RWPE1 (cell line): ENCODE data around the gene STX7.
A peak's percentile ranks its signal among the peaks of the same experiment; 100 is the strongest.

Experiments
- CTCF ChIA-PET: fragments of 350-600 bp; sonication (Branson Sonifier 250); formaldehyde crosslinking; extraction: SDS; loops from one replicate; lab custom pipeline; 2021; lab: Yijun Ruan, JAX
- POLR2A ChIA-PET: fragments of 400-600 bp; formaldehyde crosslinking; extraction: SDS; loops from one replicate; lab custom pipeline; 2020; ENCODE audit warnings: antibody characterized with exemption; ENCODE audit not compliant: low non-redundant PET; lab: Yijun Ruan, JAX
- DNase-seq: peaks from one replicate; pipeline ENCODE4 v3.0.0; 2012; ENCODE audit warnings: low spot score
- H3K27ac ChIP-seq: fragments of 450-650 bp; 2 replicates; pipeline ENCODE4 v1.5.1; 2017
- TF ChIP-seq, protein P1 (sequence below): fragments of 450-650 bp; conservative IDR thresholded peaks from 2 replicates; pipeline ENCODE4 v1.5.1; 2017; ENCODE audit warnings: low read depth, mild to moderate bottlenecking

Gene STX7

GRCh38 chr6:132490478-132491204 lies 22.3 kb downstream of the STX7 start:
- DNase-seq, result no peak
- no peak overlapping the region for H3K27ac ChIP-seq
- TF ChIP-seq, protein P1, sequence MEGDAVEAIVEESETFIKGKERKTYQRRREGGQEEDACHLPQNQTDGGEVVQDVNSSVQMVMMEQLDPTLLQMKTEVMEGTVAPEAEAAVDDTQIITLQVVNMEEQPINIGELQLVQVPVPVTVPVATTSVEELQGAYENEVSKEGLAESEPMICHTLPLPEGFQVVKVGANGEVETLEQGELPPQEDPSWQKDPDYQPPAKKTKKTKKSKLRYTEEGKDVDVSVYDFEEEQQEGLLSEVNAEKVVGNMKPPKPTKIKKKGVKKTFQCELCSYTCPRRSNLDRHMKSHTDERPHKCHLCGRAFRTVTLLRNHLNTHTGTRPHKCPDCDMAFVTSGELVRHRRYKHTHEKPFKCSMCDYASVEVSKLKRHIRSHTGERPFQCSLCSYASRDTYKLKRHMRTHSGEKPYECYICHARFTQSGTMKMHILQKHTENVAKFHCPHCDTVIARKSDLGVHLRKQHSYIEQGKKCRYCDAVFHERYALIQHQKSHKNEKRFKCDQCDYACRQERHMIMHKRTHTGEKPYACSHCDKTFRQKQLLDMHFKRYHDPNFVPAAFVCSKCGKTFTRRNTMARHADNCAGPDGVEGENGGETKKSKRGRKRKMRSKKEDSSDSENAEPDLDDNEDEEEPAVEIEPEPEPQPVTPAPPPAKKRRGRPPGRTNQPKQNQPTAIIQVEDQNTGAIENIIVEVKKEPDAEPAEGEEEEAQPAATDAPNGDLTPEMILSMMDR, result no peak
- ChIA-PET POLR2A (no interaction called here), CTCF (interaction anchor here (0.8 to 1.3 kb wide), 2 partner anchors 14 to 211 kb away, joined by 4 to 6 read pairs; no protein-coding TSS in a partner anchor)

GRCh38 chr6:132490024-132490423 lies 22.9 kb downstream of the STX7 start:
- DNase-seq, result no peak
- ChIA-PET CTCF (interaction anchor here (0.7 to 1.3 kb wide), 3 partner anchors 13 to 835 kb away, joined by 3 to 6 read pairs (median 4); no protein-coding TSS in a partner anchor), POLR2A (no interaction called here)
- TF ChIP-seq, protein P1, result no peak
- no peak overlapping the region for H3K27ac ChIP-seq

DNA sequence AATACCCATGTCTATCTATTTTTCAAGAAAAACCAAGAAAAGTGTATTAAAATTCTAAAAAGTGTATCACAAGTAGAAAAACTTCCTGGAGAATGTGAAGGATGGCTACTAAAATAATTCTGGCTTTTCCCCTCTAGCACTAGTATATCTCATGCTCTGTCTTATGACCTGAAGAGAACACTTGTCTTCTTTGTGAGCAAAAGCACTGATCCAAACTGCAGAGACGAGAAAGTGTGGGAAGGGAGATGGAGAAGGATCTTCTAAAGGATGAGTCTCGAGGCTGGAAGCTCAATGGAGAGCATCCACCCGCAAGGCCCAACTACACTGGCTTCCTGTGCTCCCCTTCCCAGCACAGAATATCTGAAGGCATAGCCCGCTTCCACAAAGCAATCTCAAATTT lies 23.5 kb downstream of the STX7 start:
- CTCF ChIA-PET, result interaction anchor here (0.7 to 1.3 kb wide), 2 partner anchors 210 to 835 kb away, joined by 3 to 6 read pairs; no protein-coding TSS in a partner anchor
- TF ChIP-seq, protein P1, result no peak
- no peak overlapping the region for H3K27ac ChIP-seq
- POLR2A ChIA-PET, result no interaction called here
- no peak for DNase-seq

DNA sequence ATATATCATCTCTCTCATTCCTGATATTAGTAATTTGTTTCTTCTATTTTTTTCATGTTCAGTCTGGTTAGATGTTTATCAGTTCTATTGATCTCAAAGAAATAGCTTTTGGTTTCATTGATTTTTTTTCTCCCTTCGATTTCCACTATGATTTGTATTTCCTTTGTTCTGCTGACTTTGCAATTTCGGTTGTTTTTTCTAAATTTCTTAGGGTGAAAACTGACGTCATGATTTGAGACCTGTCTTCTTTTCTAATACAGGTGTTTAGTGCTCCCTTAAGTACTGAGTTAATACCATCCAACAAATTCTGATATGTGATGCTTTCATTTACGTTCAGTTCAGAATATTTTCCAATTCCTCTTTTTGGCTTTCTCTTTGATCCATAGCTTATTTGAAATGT lies 25.2 kb downstream of the STX7 start:
- CTCF ChIA-PET, result interaction anchor here (0.6 kb wide), 1 partner anchor 208 kb away, joined by 3 read pairs; no protein-coding TSS in a partner anchor
- TF ChIP-seq, protein P1, result no peak
- DNase-seq, result no peak
- POLR2A ChIA-PET, result no interaction called here
- no peak overlapping the region for H3K27ac ChIP-seq

GRCh38 chr6:132484680-132485018 lies 28.3 kb downstream of the STX7 start:
- H3K27ac ChIP-seq, result no peak overlapping the region
- POLR2A ChIA-PET, result no interaction called here
- CTCF ChIA-PET, result interaction anchor here (0.5 to 3.5 kb wide), 17 partner anchors 8 to 797 kb away, joined by 3 to 49 read pairs (median 3); no protein-coding TSS in a partner anchor
- TF ChIP-seq, protein P1, result no peak
- DNase-seq, result no peak

DNA sequence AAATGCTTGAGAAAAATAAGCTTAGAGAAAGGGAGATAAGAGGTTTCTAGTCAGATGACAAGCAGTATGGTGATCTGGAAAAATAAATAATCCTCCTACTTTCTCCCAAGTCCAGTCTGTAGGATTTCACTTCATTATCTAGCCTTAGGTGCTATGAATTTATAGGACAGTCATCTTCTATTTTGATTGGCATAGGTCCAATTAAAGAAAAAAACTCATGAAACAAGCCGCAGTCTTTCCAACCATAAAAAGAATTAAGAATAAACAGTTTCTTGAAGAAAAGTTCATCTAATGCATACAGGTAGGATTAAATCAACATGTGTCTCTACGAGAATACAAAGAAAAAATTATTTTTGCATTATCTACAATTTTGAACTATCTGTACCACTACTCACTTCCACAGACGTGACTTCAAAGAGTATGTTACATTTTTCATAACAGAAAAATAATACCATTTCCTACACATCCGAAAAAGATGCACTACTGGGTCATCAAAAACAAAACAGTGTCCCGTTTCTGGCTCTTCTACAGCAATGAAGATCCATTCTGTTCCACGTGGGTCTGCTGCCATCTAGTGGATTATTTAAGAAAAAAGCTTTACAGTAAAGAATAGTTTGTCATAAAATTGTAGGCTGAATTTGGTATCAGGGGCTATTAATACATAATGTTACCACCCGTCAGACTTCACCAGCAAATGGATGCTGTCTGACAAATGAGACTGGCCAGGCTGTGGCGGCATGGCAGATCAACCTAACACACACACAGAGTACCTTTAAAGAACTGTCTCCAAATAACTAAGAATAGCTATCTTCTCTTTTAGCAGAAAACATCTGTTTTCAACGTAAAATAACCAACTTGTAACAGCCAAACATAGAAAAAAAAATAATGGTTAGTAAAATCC lies 28.9 kb downstream of the STX7 start:
- ChIA-PET CTCF (interaction anchor here (0.5 to 3.5 kb wide), 17 partner anchors 9 to 796 kb away, joined by 3 to 49 read pairs (median 3); no protein-coding TSS in a partner anchor), POLR2A (no interaction called here)
- no peak overlapping the region for H3K27ac ChIP-seq
- peak; percentile 55 for DNase-seq
- TF ChIP-seq, protein P1, result peak; percentile 77
